Measurements from ENCODE around the gene SLC25A19. TPM values are rescaled to one million over a fixed set of nuclear protein-coding genes. Genes with fewer than 3 reads are reported as not detected.

Gene SLC25A19
- total RNA-seq, 2 experiments from 2014 or later: 113 to 144 TPM

- H3K4me2 ChIP-seq (ENCODE audit: low read length): no peak overlapping the region
- H3K36me3 ChIP-seq (ENCODE audit: insufficient read depth, low read length): peaks cover 91% of the 10 kb centered on the region
- ChIA-PET POLR2A (interaction anchor here (1.0 to 2.4 kb wide), 2 partner anchors 12 to 15 kb away, joined by 4 to 8 read pairs; partner anchors contain the start of genes MRPS7 and SLC25A19), CTCF (ENCODE audit: unreplicated experiment) (interaction anchor here (0.6 kb wide), 1 partner anchor 15 kb away, joined by 3 read pairs; no protein-coding TSS in a partner anchor)
- intact Hi-C loops (cut with micrococcal nuclease; ENCODE audit: unreplicated experiment): loop anchor here (10.0 kb wide), 1 partner anchor 507 kb away; the partner anchor contains the start of gene UNK
- peaks cover 2% of the 10 kb centered on the region; the same call in 1 of the 2 replicates for H3K79me2 ChIP-seq (ENCODE audit: insufficient read depth, low read depth, low read length)
- peaks cover 13% of the 10 kb centered on the region for H3K4me1 ChIP-seq (ENCODE audit: insufficient read depth, low read length, poor library complexity, severe bottlenecking)
- no TSS peak for BruUV-seq (replicated peaks)
- H4K20me1 ChIP-seq (ENCODE audit: insufficient read depth, low read length): no peaks in the 10 kb centered on the region
- no peak overlapping the region for H2AFZ ChIP-seq (ENCODE audit: low read length)
- H3K27ac ChIP-seq (ENCODE audit: low read depth, low read length, poor library complexity, severe bottlenecking): no peak overlapping the region
- no peaks in the 10 kb centered on the region for H3K9me2 ChIP-seq (ENCODE audit: insufficient read depth, low read length)
- H3K4me3 ChIP-seq (ENCODE audit: low read depth, low read length, poor library complexity, severe bottlenecking): no peak overlapping the region
- DNase-seq (ENCODE audit: low spot score): no peak
- TF ChIP-seq EZH2phosphoT487 (IDR thresholded peaks at IDR 0.05; ENCODE audit: borderline replicate concordance, low read depth, low read length): no peak
- TF ChIP-seq, protein P1, sequence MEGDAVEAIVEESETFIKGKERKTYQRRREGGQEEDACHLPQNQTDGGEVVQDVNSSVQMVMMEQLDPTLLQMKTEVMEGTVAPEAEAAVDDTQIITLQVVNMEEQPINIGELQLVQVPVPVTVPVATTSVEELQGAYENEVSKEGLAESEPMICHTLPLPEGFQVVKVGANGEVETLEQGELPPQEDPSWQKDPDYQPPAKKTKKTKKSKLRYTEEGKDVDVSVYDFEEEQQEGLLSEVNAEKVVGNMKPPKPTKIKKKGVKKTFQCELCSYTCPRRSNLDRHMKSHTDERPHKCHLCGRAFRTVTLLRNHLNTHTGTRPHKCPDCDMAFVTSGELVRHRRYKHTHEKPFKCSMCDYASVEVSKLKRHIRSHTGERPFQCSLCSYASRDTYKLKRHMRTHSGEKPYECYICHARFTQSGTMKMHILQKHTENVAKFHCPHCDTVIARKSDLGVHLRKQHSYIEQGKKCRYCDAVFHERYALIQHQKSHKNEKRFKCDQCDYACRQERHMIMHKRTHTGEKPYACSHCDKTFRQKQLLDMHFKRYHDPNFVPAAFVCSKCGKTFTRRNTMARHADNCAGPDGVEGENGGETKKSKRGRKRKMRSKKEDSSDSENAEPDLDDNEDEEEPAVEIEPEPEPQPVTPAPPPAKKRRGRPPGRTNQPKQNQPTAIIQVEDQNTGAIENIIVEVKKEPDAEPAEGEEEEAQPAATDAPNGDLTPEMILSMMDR (conservative IDR thresholded peaks at IDR 0.05; ENCODE audit: low read length): no peak
- no peaks in the 10 kb centered on the region for H3K9me3 ChIP-seq (ENCODE audit: low read length)
These were observed 11.6 kb downstream of the SLC25A19 start for GRCh38 chr17:75277664-75278071.

DNA sequence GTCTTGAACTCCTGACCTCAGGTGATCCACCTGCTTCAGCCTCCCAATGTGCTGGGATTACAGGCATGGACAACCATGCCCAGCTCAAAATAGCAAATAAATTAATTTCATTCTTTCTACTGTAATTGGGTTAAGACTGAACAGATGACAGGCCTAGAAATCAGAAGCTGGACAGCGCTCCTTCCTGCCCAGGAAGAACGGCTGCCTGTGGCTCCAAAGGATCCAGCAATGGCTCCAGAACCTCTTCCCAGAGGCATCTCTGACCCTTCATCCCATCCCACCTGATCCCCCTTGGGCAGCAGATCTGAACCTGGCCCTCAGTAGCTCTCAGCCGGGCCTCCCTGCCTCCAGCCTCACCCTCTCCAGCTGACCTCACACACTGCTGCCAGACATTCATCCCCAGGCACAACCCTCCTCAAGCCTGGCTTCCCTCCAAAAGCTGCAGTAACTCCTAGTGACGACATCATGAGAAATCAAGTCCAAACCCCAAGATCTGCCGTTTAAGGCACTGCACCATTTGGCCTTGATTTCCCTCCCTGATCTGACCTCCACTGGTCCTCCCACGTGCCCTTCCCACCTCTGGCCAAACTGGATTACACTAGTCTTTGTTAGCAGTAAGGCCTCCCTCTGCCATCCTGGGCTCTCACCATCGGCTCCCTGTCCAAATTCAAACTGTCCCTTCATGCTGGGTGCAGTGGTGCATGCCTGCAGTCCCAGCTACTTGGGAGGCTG is 15.1 kb downstream of the SLC25A19 start:
- no peak for DNase-seq (ENCODE audit: low spot score)
- POLR2A ChIA-PET: interaction anchor here (1.1 to 2.4 kb wide), 5 partner anchors 11 to 75 kb away, joined by 3 to 7 read pairs (median 3); partner anchors contain the start of genes NUP85 and SLC25A19
- no peak for TF ChIP-seq EZH2phosphoT487 (IDR thresholded peaks at IDR 0.05; ENCODE audit: borderline replicate concordance, low read depth, low read length)
- TF ChIP-seq, protein P1 (conservative IDR thresholded peaks at IDR 0.05; ENCODE audit: low read length): no peak
- H2AFZ ChIP-seq (ENCODE audit: low read length): no peak overlapping the region
- H3K27ac ChIP-seq (ENCODE audit: low read depth, low read length, poor library complexity, severe bottlenecking): no peak overlapping the region
- intact Hi-C loops (cut with micrococcal nuclease; ENCODE audit: unreplicated experiment): loop anchor here (10.0 kb wide), 1 partner anchor 511 kb away; the partner anchor contains the start of gene UNK
- H3K4me3 ChIP-seq (ENCODE audit: low read depth, low read length, poor library complexity, severe bottlenecking): no peak overlapping the region
- no TSS peak for BruUV-seq (replicated peaks)
- peaks cover 23% of the 10 kb centered on the region; the same call in 1 of the 2 replicates for H3K79me2 ChIP-seq (ENCODE audit: insufficient read depth, low read depth, low read length)
- peaks cover 63% of the 10 kb centered on the region for H3K36me3 ChIP-seq (ENCODE audit: insufficient read depth, low read length)
- CTCF ChIA-PET (ENCODE audit: unreplicated experiment): no interaction called here
- H3K4me2 ChIP-seq (ENCODE audit: low read length): no peak overlapping the region
- no peaks in the 10 kb centered on the region for H3K9me2 ChIP-seq (ENCODE audit: insufficient read depth, low read length)
- peaks cover 33% of the 10 kb centered on the region for H3K4me1 ChIP-seq (ENCODE audit: insufficient read depth, low read length, poor library complexity, severe bottlenecking)
- no peaks in the 10 kb centered on the region for H4K20me1 ChIP-seq (ENCODE audit: insufficient read depth, low read length)
- H3K9me3 ChIP-seq (ENCODE audit: low read length): no peaks in the 10 kb centered on the region
